Upper lobe of left lung (tissue), 6 donors: Measurements from ENCODE around the gene EEF2. TPM values are rescaled to one million over a fixed set of nuclear protein-coding genes. Genes with fewer than 3 reads are reported as not detected.
"Not testable (repeated sequence)": the region's sequence is repeated elsewhere in the genome, so short reads cannot be mapped to it uniquely, and the experiment has no call there.

ENCODE experiments used
- ATAC-seq, 2 donors: fragments of 200-7000 bp; cut with Tn5 transposase; one replicate each; pipeline ENCODE4 v1.9.1; 2022; ENCODE audit warnings: mild to moderate bottlenecking in 2 of 2, moderate library complexity in 2 of 2; ENCODE audit not compliant: low FRiP score in 2 of 2
- DNase-seq, 2 donors: peaks; one replicate each; pipeline ENCODE4 v3.0.0-alpha.2; 2019 to 2020
- H3K27ac ChIP-seq, 4 donors: fragments of 200-600 bp; sonication (generic); one replicate each; pipeline ENCODE4 v1.5.1; 2016 to 2019
- H3K27me3 ChIP-seq, 4 donors: fragments of 200-600 bp; sonication (generic); one replicate each; pipeline ENCODE4 v1.5.1; 2017 to 2019
- H3K36me3 ChIP-seq, 4 donors: fragments of 200-600 bp; sonication (generic); one replicate each; pipeline ENCODE4 v1.5.1; 2016 to 2019
- H3K4me1 ChIP-seq, 4 donors: fragments of 200-600 bp; sonication (generic); one replicate each; pipeline ENCODE4 v1.5.1; 2018 to 2019
- H3K4me3 ChIP-seq, 4 donors: fragments of 200-600 bp; sonication (generic); one replicate each; pipeline ENCODE4 v1.5.1; 2017 to 2019; ENCODE audit warnings: mild to moderate bottlenecking in 2 of 4, moderate library complexity in 1 of 4
- H3K9me3 ChIP-seq, 4 donors: fragments of 200-600 bp; sonication (generic); one replicate each; pipeline ENCODE4 v1.5.1; 2018 to 2019
- EP300 ChIP-seq, 4 donors: sonication (generic); formaldehyde crosslinking; IDR thresholded peaks; one replicate each; pipeline ENCODE4 v1.5.1; 2017; ENCODE audit warnings: antibody characterized with exemption in 4 of 4, control low read depth in 2 of 4
- POLR2A ChIP-seq, 4 donors: fragments of 450-650 bp; IDR thresholded peaks; one replicate each; pipeline ENCODE4 v1.5.1; 2016 to 2017; ENCODE audit warnings: antibody characterized with exemption in 4 of 4, mild to moderate bottlenecking in 2 of 4
- POLR2AphosphoS5 ChIP-seq, 2 donors: sonication (generic); formaldehyde crosslinking; IDR thresholded peaks; one replicate each; pipeline ENCODE4 v1.5.1; 2017; ENCODE audit warnings: antibody characterized with exemption in 2 of 2
- WGBS, 2 donors: methylation state at CpG; one replicate each; pipeline ENCODE4 v1.1.5; 2017 to 2018; 5-methylcytosine and 5-hydroxymethylcytosine counted together
- total RNA-seq, 6 donors: library from RNA; depleted of rRNA in 4 of 6; stranded (reverse); fragments of >200 nt in 4 of 6; gene quantifications; one replicate each; pipeline versions ENCODE4 v1.1.0 to v1.2.1, GENCODE V29; 2016 to 2021
- TF ChIP-seq, protein P1 (sequence below), 6 experiments: fragments of 450-650 bp in 4 of 6; fragments of 200-600 bp in 2 of 6; sonication (generic) in 2 of 6; IDR thresholded peaks; one replicate each; pipeline ENCODE4 v1.5.1; 2016 to 2019; ENCODE audit warnings: antibody characterized with exemption in 6 of 6
- donor health status: DM: no; HTN: no; CAD: no; lungs with moderate emphysema.
- donor health status: DM: no; HTN: yes; CAD: no; lungs with severe emphysema.

EEF2 gene
- total RNA-seq, 6 donors from 2014 or later: 1,167 to 2,562 (median 1,758) TPM

DNA sequence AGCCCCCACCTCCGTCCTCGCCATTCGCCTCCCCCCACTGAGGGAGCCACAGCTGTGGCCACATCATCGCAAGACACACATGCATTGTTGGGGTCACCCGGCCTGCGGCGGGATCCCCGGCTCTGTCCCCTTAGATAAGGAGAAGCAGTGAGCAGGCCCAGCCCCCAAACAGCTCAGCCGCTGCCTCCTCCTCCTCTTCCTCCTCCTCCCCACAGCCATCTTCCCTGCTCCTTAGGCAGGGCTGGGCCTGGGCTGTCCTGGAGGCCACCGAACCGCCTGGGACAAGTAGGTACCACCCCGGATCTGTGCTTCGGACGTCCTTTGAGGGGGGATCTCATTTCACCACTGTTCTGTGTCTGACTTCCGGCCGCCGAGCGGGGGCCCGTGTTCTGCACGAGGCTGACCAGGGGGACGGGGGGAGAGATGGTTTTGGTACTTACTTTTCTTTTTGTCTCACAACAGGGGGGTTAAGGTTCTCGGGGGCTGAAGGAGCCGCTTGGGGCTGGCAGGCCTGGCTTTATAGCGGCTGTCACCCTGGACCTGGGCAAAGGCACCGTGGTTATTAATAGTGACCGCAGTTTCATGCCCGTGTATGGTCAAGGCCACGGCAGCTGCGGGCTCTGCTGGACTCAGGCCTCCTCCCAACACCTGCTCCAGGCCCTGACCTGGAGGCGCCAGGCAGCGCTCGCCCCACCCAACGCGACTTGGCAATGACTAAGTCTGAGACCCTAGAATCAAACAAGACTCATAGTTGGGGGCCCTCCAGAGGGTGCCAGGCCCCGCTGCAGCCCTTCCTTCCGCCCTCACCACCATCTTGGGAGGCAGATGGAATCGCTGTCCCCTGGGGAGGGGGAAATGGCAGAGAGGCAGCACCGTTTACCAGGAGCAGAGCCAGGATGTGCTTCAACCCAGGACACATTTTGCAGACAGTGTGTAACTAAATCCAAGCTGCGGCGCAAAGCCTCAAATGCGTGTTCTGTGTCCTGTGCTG lies 34.1 kb downstream of the EEF2 start:
- H3K27me3 ChIP-seq: peaks cover 0 to 6% (median 0%) of the 10 kb centered on the region in 4 donors
- peaks cover 0 to 9% (median 6%) of the 10 kb centered on the region in 4 donors for H3K36me3 ChIP-seq
- H3K27ac ChIP-seq: peak overlapping the region in 3 of 4 donors; percentile 30 to 54 (median 49)
- H3K9me3 ChIP-seq: no peaks in the 10 kb centered on the region
- no peak for ATAC-seq
- TF ChIP-seq, protein P1, sequence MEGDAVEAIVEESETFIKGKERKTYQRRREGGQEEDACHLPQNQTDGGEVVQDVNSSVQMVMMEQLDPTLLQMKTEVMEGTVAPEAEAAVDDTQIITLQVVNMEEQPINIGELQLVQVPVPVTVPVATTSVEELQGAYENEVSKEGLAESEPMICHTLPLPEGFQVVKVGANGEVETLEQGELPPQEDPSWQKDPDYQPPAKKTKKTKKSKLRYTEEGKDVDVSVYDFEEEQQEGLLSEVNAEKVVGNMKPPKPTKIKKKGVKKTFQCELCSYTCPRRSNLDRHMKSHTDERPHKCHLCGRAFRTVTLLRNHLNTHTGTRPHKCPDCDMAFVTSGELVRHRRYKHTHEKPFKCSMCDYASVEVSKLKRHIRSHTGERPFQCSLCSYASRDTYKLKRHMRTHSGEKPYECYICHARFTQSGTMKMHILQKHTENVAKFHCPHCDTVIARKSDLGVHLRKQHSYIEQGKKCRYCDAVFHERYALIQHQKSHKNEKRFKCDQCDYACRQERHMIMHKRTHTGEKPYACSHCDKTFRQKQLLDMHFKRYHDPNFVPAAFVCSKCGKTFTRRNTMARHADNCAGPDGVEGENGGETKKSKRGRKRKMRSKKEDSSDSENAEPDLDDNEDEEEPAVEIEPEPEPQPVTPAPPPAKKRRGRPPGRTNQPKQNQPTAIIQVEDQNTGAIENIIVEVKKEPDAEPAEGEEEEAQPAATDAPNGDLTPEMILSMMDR (IDR thresholded peaks at IDR 0.05): no peak
- no peak for TF ChIP-seq EP300 (IDR thresholded peaks at IDR 0.05)
- 34 to 38% methylated on average over 15 to 36 of the region's 41 CpGs for WGBS, 2 donors
- peak in 1 of 2 donors; percentile 82 for DNase-seq
- H3K4me1 ChIP-seq: peaks cover 0 to 16% (median 6%) of the 10 kb centered on the region in 4 donors
- H3K4me3 ChIP-seq: peak overlapping the region in 3 of 4 donors; percentile 3 to 27 (median 22)

DNA sequence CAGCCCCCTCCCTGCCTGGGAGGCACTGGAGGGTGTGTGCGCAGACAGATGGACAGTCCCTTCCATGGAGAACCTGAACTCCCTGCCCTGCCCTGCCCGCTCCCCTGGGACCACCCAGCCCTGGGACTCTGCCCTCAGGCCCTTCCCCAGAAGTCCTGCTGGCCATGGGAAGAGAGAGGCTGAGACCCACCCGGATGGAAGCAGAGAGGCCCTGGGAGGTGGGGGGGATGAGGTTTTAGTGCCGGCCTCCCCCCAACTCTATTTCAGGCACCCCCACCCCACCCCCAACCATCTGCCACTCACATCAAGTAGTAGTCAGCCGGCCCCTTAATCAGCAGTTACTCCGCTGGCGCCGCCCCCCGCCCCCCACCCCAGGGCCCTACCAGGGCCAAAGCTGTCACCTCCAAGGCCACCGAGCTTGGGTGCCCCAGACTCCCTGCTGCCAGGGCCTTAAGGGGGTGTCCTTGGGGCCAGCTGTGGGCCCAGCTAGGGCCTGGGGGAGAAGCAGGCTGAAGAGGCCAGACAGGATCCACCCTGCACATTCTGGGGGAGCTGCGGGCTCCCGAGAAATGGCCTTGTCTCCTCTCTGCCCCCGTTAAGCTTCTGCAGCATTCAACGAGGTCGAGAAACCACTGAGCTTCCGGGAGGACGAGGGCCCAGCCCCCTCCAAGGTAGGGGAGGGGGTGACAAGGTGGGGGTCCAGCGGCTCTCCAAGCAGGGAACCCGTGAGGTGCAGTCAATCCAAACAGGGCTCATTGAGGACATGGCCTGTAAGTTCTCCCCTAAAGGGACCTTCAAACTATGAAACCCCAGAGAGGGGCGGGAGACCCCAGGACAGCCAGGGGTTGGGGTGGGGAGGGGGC lies 35.0 kb downstream of the EEF2 start:
- 43 to 80% methylated on average over 1 to 20 of the region's 20 CpGs for WGBS, 2 donors
- peak overlapping the region in 3 of 4 donors; percentile 30 to 54 (median 49) for H3K27ac ChIP-seq

GRCh38 chr19:3949294-3949693 lies 36.0 kb downstream of the EEF2 start:
- 70 to 73% methylated on average over 4 to 7 of the region's 11 CpGs for WGBS, 2 donors
- DNase-seq: no peak

More for the DNA sequence above, 35.0 kb downstream of the EEF2 start:
- Histone ChIP-seq H3K27me3 (peaks cover 0 to 6% (median 0%) of the 10 kb centered on the region in 4 donors), H3K4me1 (peaks cover 0 to 16% (median 6%) of the 10 kb centered on the region in 4 donors), H3K36me3 (no peaks in the 10 kb centered on the region), H3K4me3 (peak overlapping the region in 2 of 4 donors; percentile 22 to 27), H3K9me3 (no peaks in the 10 kb centered on the region)
- ATAC-seq: no peak
- TF ChIP-seq, protein P1 (IDR thresholded peaks at IDR 0.05): no peak
- TF ChIP-seq EP300 (IDR thresholded peaks at IDR 0.05): no peak
- TF ChIP-seq POLR2A (IDR thresholded peaks at IDR 0.05): no peak
- no peak for TF ChIP-seq POLR2AphosphoS5 (IDR thresholded peaks at IDR 0.05)
- no peak for DNase-seq

GRCh38 chr19:3947316-3947933 lies 37.8 kb downstream of the EEF2 start:
- H3K36me3 ChIP-seq, H3K9me3 ChIP-seq, ATAC-seq, DNase-seq, H3K4me3 ChIP-seq, H3K27ac ChIP-seq, H3K27me3 ChIP-seq: not testable (repeated sequence)
- H3K4me1 ChIP-seq: peaks cover 0 to 16% (median 6%) of the 10 kb centered on the region in 4 donors
- WGBS, 2 donors: 80 to 90% methylated on average over 15 of the region's 15 CpGs

More at GRCh38 chr19:3949294-3949693, 36.0 kb downstream of the EEF2 start:
- peaks cover 0 to 6% (median 0%) of the 10 kb centered on the region in 4 donors for H3K27me3 ChIP-seq
- no peak overlapping the region for H3K27ac ChIP-seq
- H3K36me3 ChIP-seq: no peaks in the 10 kb centered on the region
- no peak overlapping the region for H3K4me3 ChIP-seq
- ATAC-seq: no peak
- peaks cover 0 to 16% (median 6%) of the 10 kb centered on the region in 4 donors for H3K4me1 ChIP-seq
- H3K9me3 ChIP-seq: no peaks in the 10 kb centered on the region
- TF ChIP-seq EP300 (IDR thresholded peaks at IDR 0.05): no peak
- no peak for TF ChIP-seq POLR2AphosphoS5 (IDR thresholded peaks at IDR 0.05)
- TF ChIP-seq POLR2A (IDR thresholded peaks at IDR 0.05): no peak
- TF ChIP-seq, protein P1 (IDR thresholded peaks at IDR 0.05): no peak
